Stromal cell of bone marrow (primary cell): ENCODE measurements around the gene ZBTB7C.

Source experiments
- DNase-seq: peaks from one replicate; pipeline ENCODE4 v3.0.0-alpha.2; 2012; ENCODE audit warnings: low read depth

Gene ZBTB7C

GRCh38 chr18:48034651-48035555 lies 374.3 kb downstream of the ZBTB7C start:
- no peak for DNase-seq

GRCh38 chr18:48033790-48034650 lies 375.2 kb downstream of the ZBTB7C start:
- no peak for DNase-seq

- DNase-seq: peak; percentile 64
Observed at GRCh38 chr18:48032876-48033789, 376.1 kb downstream of the ZBTB7C start.

GRCh38 chr18:48031641-48032040 lies 377.5 kb downstream of the ZBTB7C start:
- DNase-seq: no peak

GRCh38 chr18:48030616-48031480 lies 378.3 kb downstream of the ZBTB7C start:
- DNase-seq: no peak

DNA sequence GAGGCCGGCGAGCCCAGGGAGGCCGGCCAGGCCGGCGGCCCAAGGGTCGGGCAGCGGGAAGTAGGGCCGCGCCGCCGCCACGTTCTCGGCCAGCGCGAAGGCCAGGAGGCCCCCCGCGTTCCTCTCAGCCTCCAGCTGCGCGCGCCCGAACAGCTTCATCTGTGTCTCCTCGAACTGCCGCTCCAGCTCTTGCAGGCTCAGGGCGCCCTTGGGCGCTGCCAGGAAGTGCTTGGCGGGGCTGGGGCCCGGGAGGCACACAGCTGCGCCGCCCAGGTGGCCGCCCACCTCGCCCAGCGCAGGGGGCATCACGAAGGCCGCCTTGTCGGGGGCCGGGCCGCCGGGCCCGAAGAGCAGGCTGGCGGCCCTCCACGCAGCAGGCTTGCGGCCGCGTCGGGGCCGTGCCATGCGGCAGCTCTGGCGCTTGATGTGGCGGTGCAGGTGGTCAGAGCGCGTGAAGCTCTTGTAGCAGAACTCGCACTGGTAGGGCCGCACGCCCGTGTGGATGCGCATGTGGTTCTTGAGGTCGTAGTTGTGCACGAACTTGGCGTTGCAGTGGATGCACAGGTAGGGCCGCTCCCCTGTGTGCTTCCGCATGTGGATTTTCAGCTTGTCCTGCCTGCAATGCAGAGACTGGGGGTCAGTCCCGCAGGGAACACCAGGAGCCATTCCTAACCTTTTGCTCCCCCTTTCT lies 379.7 kb downstream of the ZBTB7C start:
- DNase-seq: no peak

DNA sequence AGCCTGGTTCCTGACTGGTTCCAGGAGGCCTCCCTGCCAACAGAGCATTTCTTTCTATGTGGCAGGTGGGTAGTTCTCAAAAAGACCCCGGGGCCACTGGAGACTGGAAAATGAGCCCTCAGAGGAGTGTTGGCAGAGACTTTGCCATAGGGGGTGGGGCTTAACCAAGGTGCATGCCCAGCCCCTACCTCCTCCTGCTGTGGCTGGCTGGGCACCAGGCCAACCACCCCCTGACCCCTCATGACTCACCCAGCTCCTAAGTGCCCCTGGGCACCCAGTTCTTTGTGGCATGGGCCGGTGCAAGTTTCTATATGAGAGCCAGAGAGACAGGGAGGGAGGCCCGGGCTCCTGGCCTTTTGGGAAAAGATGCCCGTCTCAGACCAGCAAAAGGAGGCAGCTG lies 380.5 kb downstream of the ZBTB7C start:
- no peak for DNase-seq

DNA sequence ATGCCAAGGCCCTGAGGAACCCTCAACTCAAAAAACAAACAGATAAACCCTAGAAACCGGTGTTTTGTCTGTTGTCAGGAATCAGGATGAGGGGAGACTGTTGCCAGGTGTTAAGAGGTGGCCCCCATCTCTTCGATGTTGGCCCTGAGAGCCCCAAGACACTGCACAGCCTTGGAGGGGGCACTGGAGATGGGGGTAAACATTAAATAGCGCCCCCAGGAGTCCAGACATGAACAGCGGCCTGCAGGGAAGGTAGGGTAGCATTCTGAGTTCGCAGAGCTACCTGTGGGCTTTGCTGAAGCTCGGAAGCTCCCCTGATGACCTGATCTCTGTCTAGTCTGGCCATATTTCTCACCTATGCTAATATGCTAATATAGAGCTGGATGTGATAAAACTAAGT lies 381.1 kb downstream of the ZBTB7C start:
- no peak for DNase-seq

DNA sequence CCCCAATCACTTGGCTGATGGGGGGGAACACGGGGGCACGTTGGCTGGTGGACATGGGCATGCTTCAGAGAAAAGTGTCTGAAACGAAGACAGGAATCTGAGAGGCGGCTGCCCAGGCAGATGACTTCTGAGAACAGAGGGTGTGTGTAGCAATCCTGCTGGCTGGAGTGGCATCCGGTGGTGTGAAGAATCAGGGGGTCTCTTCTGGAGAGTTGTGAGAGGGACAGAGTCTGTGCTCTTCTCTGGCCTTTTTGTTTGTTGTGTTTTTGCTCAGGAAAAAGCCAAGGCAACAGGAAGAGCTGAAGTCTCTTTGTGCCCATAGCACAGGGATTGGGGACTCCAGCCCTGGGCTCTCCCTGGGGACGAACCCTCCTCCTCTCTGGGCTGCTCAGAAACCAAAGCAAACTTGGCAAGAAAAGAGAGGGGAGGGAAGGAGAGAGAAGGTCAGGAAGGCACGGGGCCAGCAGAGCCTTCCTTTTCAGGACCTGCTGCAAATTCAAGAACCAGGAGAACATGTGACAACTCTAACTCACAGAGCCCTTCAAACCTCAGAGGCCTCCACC lies 381.7 kb downstream of the ZBTB7C start:
- DNase-seq: no peak

DNA sequence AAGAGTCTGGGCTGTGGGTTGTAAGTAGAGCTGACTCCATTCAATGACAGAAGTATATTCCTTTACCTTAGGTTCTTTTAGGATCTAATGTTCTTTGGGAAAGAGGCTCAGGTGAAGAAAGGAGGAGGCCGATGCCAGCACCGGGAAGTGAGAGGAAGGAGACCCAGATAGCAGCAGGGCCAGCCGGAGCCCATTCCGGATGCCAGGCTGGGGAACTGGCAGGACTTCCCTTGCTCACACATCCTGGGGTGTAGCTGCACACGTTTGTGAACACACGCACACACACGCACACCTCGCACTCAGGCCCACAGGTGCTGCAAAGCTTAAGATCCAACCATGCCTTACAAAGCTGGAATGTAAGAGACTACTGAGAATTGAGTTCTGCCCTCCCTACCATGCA lies 383.0 kb downstream of the ZBTB7C start:
- no peak for DNase-seq

DNA sequence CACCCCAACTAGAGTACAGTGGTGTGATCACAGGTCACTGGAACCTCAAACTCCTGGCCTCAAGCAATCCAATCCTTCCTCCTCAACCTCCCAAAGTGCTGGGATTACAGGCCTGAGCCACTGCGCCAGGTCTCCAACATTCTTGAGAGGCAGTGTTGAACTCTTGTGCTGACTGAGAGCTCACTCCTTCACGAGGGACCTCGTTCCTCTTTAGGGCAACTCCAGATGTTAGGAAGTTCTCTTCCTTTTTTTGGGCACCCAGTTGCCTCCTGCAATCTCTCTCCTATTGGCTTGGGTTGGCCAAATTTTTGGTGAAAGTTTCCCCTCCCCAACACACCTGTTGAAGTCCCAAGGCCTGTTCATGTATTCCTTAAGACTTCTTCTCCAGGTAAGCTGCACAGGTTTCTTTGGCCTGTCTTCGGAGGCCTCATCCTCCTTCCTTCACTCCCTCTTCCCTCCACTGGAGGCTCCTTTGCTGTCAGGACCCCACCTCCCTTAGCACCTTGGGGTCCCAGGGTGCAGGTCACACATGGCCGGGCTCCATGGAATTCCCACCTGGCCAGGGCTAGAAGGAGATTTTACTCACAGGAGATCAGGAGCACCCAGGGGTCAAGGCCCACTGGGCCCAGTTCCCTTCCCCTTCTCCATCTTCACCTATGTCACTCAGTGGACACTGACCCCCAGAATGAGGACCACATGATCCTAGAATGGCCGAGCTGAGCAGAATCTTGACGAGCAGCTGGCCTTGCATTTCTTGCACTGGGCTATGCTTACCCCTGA lies 384.1 kb downstream of the ZBTB7C start:
- no peak for DNase-seq

GRCh38 chr18:48024009-48024512 lies 385.1 kb downstream of the ZBTB7C start:
- no peak for DNase-seq

GRCh38 chr18:48023334-48024008 lies 385.7 kb downstream of the ZBTB7C start:
- DNase-seq: no peak

DNA sequence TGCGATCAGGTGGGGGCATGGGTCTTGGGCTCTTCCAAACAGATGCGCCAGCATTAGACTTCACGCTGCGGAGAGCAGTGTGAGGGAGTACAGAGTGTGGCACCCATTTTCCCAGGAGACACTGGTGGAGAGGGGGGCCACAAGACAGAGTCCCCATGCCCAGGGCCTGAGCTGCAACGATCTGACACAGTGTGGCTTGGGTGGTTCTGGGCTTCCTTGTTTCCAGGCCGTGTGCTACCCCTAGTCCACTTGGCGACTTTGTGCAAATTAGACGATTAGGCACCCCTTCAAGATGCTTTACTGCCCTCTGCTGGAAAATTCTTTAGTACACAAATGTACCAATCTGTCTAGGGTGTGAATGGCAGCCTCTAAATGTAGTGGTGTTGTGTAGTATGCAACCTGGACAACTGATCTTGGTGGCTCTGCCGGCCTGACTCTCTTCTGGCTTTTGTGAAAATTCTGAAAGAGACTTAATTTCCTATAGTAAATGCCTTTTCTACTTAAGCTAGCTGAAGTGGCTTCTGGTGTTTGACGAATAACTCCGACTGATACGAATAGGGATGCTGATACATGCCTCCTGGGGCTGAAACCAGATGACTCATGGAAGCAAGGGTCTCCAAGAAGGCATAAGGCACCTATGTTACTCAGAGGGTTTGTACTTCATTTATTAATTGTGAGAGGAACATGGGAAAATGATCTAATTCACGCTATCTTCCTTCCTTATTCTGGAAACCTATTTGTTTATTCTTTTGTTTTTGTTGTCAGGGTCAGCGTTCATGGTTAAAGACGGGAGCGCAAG lies 386.5 kb downstream of the ZBTB7C start:
- DNase-seq: no peak

- DNase-seq: no peak
Observed at GRCh38 chr18:48022021-48022420, 387.2 kb downstream of the ZBTB7C start.

- no peak for DNase-seq
Observed at GRCh38 chr18:48021273-48021914, 387.8 kb downstream of the ZBTB7C start.
